HepG2 (cell line): ENCODE data around the gene CDC40. TPM values are rescaled to one million over a fixed set of nuclear protein-coding genes. Genes with fewer than 3 reads are reported as not detected.

ENCODE experiments used
- ATAC-seq: fragments of 200-7000 bp; cut with Tn5 transposase; 3 replicates; pipeline ENCODE4 v1.9.1; 2020; ENCODE audit warnings: mild to moderate bottlenecking, moderate library complexity
- BruUV-seq: library from RNA; stranded (reverse); fragments of 400-500 nt; replicated peaks from 2 replicates; lab custom pipeline; 2021; lab: Mats Ljungman, UMichigan
- CTCF ChIA-PET: fragments of 300-600 bp; formaldehyde crosslinking; extraction: SDS; loops from one replicate; lab custom pipeline; 2021; ENCODE audit warnings: low total read pairs, inconsistent platforms, low intra/inter-chr PET ratio; lab: Yijun Ruan, JAX
- POLR2A ChIA-PET: fragments of 350-600 bp; sonication (Branson Sonifier 250); formaldehyde crosslinking; loops from one replicate; lab custom pipeline; 2020; ENCODE audit warnings: antibody characterized with exemption, inconsistent platforms; lab: Yijun Ruan, JAX
- DNase-seq: peaks from one replicate; pipeline ENCODE4 v3.0.0-alpha.2; 2015; ENCODE audit warnings: low spot score
- FAIRE-seq: peaks from 3 replicates; lab custom pipeline; 2011; peaks lifted over from hg19 to GRCh38; lab: Jason Lieb, UNC
- H2AFZ ChIP-seq: one replicate; pipeline ENCODE4 v1.6.1; 2011; ENCODE audit warnings: low read length, inconsistent platforms
- H3K27ac ChIP-seq: fragments of 300-600 bp; 3 replicates; pipeline ENCODE4 v1.8.0; 2011; ENCODE audit warnings: mixed run types, mild to moderate bottlenecking, mixed read lengths, low read length, inconsistent platforms; ENCODE audit not compliant: insufficient read depth; ENCODE audit errors: extremely low read length
- H3K27me3 ChIP-seq, 2 experiments: fragments of 200-600 bp in 1 of 2; 2 replicates in 1 of 2; 3 replicates in 1 of 2; pipeline versions ENCODE4 v1.6.0 to v1.8.0; 2011; ENCODE audit warnings: low read length in 2 of 2, mild to moderate bottlenecking in 2 of 2, moderate library complexity in 2 of 2, inconsistent platforms in 1 of 2; ENCODE audit not compliant: insufficient read depth in 2 of 2, control insufficient read depth in 1 of 2
- H3K36me3 ChIP-seq, 2 experiments: fragments of 200-600 bp in 1 of 2; replicated peaks in 1 of 2; 2 replicates in 1 of 2; 3 replicates in 1 of 2; pipeline versions ENCODE4 v1.5.1 to v1.8.0; 2011; ENCODE audit warnings: low read length in 2 of 2, inconsistent platforms in 1 of 2; ENCODE audit not compliant: insufficient read depth in 2 of 2, control insufficient read depth in 1 of 2
- H3K4me1 ChIP-seq: 2 replicates; pipeline ENCODE4 v1.5.1; 2012; ENCODE audit warnings: low read length, inconsistent platforms; ENCODE audit not compliant: insufficient read depth
- H3K4me2 ChIP-seq: 2 replicates; pipeline ENCODE4 v1.6.0; 2011; ENCODE audit warnings: low read depth, low read length, inconsistent platforms
- H3K4me3 ChIP-seq, 3 experiments: fragments of 200-600 bp in 1 of 3; sonication (generic), shearing (Covaris generic) in 1 of 3; replicated peaks in 1 of 3; 2 replicates each; pipeline ENCODE4 v1.5.1; 2011 to 2016; ENCODE audit warnings: low read length in 3 of 3, inconsistent platforms in 2 of 3, low read depth in 2 of 3, mild to moderate bottlenecking in 2 of 3, control low read depth in 1 of 3, mixed read lengths in 1 of 3; ENCODE audit not compliant: insufficient read depth in 1 of 3
- H3K79me2 ChIP-seq: one replicate; pipeline ENCODE4 v1.6.1; 2011; ENCODE audit warnings: low read length, inconsistent platforms; ENCODE audit not compliant: insufficient read depth
- H3K9ac ChIP-seq: 2 replicates; pipeline ENCODE4 v1.6.0; 2011; ENCODE audit warnings: mild to moderate bottlenecking, low read depth, low read length, inconsistent platforms; ENCODE audit not compliant: insufficient read depth
- H3K9me3 ChIP-seq: 2 replicates; pipeline ENCODE4 v1.5.1; 2012; ENCODE audit warnings: mild to moderate bottlenecking, low read length
- H4K20me1 ChIP-seq: 2 replicates; pipeline ENCODE4 v1.6.0; 2011; ENCODE audit warnings: inconsistent platforms, mild to moderate bottlenecking, low read length, moderate library complexity; ENCODE audit not compliant: insufficient read depth
- MAFF ChIP-seq: IDR thresholded peaks from 2 replicates; pipeline ENCODE4 v1.6.1; 2011; ENCODE audit warnings: low read depth, low read length, improper control_type of control experiment
- MBNL3 ChIP-seq: fragments of 250-450 bp; sonication (Bioruptor Pico); conservative IDR thresholded peaks from 2 replicates; pipeline ENCODE4 v1.8.0; 2022; ENCODE audit warnings: mild to moderate bottlenecking, inconsistent platforms
- NFAT5 ChIP-seq: sonication (generic); formaldehyde crosslinking; IDR thresholded peaks from 2 replicates; pipeline ENCODE4 v1.4.0; 2020; ENCODE audit warnings: missing genetic modification reagents
- ZBTB26 ChIP-seq: IDR thresholded peaks from 2 replicates; pipeline ENCODE4 v1.6.1; 2016; ENCODE audit warnings: missing compliant biosample characterization, missing genetic modification reagents, borderline replicate concordance
- ZBTB43 ChIP-seq: sonication (generic); formaldehyde crosslinking; conservative IDR thresholded peaks from 2 replicates; pipeline ENCODE4 v1.4.0; 2020; ENCODE audit warnings: missing genetic modification reagents
- WGBS: methylation state at CpG from one replicate; pipeline ENCODE4 v1.1.6; 2017; ENCODE audit warnings: low lambda C conversion rate; 5-methylcytosine and 5-hydroxymethylcytosine counted together
- in situ Hi-C: cut with HindIII; loops from 2 replicates; pipeline ENCODE4 v1.10.0; 2017; ENCODE audit warnings: low pct_unique_long_range_greater_than_20kb; ENCODE audit not compliant: extremely low pct_ligation_motif_present
- intact Hi-C: fragments of 100-400 bp; cut with micrococcal nuclease; formaldehyde crosslinking; loops from one replicate; pipeline ENCODE4 v1.10.0; 2022; ENCODE audit not compliant: unreplicated experiment
- polyA plus RNA-seq, 8 experiments: library from polyadenylated mRNA; depleted of rRNA in 3 of 8; stranded (reverse) in 7 of 8; unstranded in 1 of 8; fragments of >200 nt; fragmentation: Illumina TruSeq in 4 of 8; extraction: Trizol in 4 of 8; gene quantifications; 2 replicates each; pipeline versions ENCODE4 v1.2.1 to v1.2.3, GENCODE V29; 2011 to 2016; ENCODE audit warnings: low read depth in 4 of 8, missing spikeins in 1 of 8, mixed read lengths in 1 of 8; ENCODE audit not compliant: insufficient read depth in 1 of 8
- total RNA-seq, 5 experiments: library from RNA; depleted of rRNA; stranded (reverse); fragments of >200 nt; fragmentation: Illumina TruSeq; extraction: Trizol; gene quantifications; 2 replicates each; pipeline ENCODE4 v1.2.3, GENCODE V29; 2016; ENCODE audit warnings: low read depth in 1 of 5

CDC40 gene
- total and polyA plus RNA-seq, 2 of the 13 experiments (the other 11 are each of a cell fraction or from before 2014, with no cell fraction given), result 11.4 to 21.5 TPM

- TF ChIP-seq NFAT5 (CRISPR knock-in tag) (no peak), MAFF (peak; percentile 96)
Measured at GRCh38 chr6:110196874-110197273, 16.6 kb downstream of the CDC40 start (continued).

- Histone ChIP-seq H3K9ac (no peak overlapping the region), H3K36me3 (peaks cover 0 to 15% of the 10 kb centered on the region in 2 experiments; a peak in 3 of 5 replicates), H3K79me2 (peaks cover 5% of the 10 kb centered on the region), H3K27ac (no peak overlapping the region), H2AFZ (no peak overlapping the region), H4K20me1 (no peaks in the 10 kb centered on the region), H3K4me3 (no peak overlapping the region), H3K4me2 (no peak overlapping the region), H3K4me1 (no peaks in the 10 kb centered on the region), H3K9me3 (no peaks in the 10 kb centered on the region), H3K27me3 (no peaks in the 10 kb centered on the region)
- intact Hi-C loops, result no loop called here
- in situ Hi-C loops, result no loop called here
- FAIRE-seq (no peak), ATAC-seq (no peak), DNase-seq (no peak)
- ChIA-PET POLR2A (no interaction called here), CTCF (no interaction called here)
- TF ChIP-seq MBNL3 (0 out of 2 replicates have a peak, but pooled peaks have one; percentile 49), ZBTB26 (CRISPR knock-in tag) (no peak), ZBTB43 (CRISPR knock-in tag) (no peak)
- 97% methylated on average over 3 of the region's 3 CpGs for WGBS
- BruUV-seq, result no TSS peak
Measured at GRCh38 chr6:110198561-110198960, 18.3 kb downstream of the CDC40 start.
